HCT116 (cell line): Measurements from ENCODE around the gene FAM177B.

Source experiments
- ATF3 ChIP-seq: IDR thresholded peaks from 2 replicates; pipeline ENCODE4 v1.6.1; 2012
- CBX3 ChIP-seq: IDR thresholded peaks from 2 replicates; pipeline ENCODE4 v1.6.1; 2012; ENCODE audit warnings: low read depth
- CEBPB ChIP-seq: IDR thresholded peaks from 2 replicates; pipeline ENCODE4 v1.6.1; 2012; ENCODE audit warnings: low read depth
- CTCF ChIP-seq, 3 experiments: fragments of 200-600 bp in 1 of 3; sonication (generic) in 1 of 3; IDR thresholded peaks in 2 of 3; conservative IDR thresholded peaks in 1 of 3; 2 replicates each; pipeline ENCODE4 v1.5.1; 2012 to 2017; ENCODE audit warnings: low read depth in 2 of 3, low read length in 2 of 3, antibody characterized with exemption in 1 of 3, borderline replicate concordance in 1 of 3, control low read depth in 1 of 3, mild to moderate bottlenecking in 1 of 3, mixed read lengths in 1 of 3, mixed run types in 1 of 3, moderate library complexity in 1 of 3; ENCODE audit not compliant: insufficient read depth in 1 of 3
- EZH2 ChIP-seq: fragments of 200-600 bp; sonication (generic); IDR thresholded peaks from 2 replicates; pipeline ENCODE4 v1.6.1; 2017; ENCODE audit warnings: antibody characterized with exemption, mixed run types
- JUND ChIP-seq: IDR thresholded peaks from 2 replicates; pipeline ENCODE4 v1.6.1; 2012
- POLR2A ChIP-seq: IDR thresholded peaks from 2 replicates; pipeline ENCODE4 v1.7.0; 2011; ENCODE audit warnings: borderline replicate concordance; ENCODE audit not compliant: insufficient read depth, insufficient read length; ENCODE audit errors: extremely low read depth
- POLR2AphosphoS5 ChIP-seq: IDR thresholded peaks from 2 replicates; pipeline ENCODE4 v1.6.1; 2011; ENCODE audit warnings: mild to moderate bottlenecking, low read depth, low read length, moderate library complexity
- RAD21 ChIP-seq: IDR thresholded peaks from 2 replicates; pipeline ENCODE4 v1.6.1; 2012; ENCODE audit warnings: low read depth, mild to moderate bottlenecking
- SIN3A ChIP-seq: IDR thresholded peaks from 2 replicates; pipeline ENCODE4 v1.6.1; 2012; ENCODE audit warnings: low read depth
- TF ChIP-seq, protein P1 (sequence below): IDR thresholded peaks from 2 replicates; pipeline ENCODE4 v1.6.1; 2012; ENCODE audit warnings: low read depth
- TF ChIP-seq, protein P2 (sequence below): IDR thresholded peaks from 2 replicates; pipeline ENCODE4 v1.6.1; 2012

DNA sequence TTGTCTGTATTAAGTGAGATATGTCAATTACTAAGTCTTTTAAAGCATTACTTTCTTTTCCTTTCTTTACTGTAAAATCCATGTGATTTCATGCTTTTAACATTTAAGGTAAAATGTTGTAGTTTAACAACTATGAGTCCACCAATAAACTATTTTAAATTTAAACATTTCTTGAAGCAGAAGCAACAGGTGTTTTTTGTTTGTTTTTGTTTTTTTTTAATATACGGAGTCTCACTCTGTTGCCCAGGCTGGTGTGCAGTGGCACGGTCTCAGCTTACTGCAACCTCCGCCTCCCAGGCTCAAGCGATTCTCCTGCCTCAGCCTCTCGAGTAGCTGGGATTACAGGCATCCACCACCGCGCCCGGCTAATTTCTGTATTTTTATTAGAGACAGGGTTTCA is 40.3 kb upstream of the FAM177B start:
- TF ChIP-seq CTCF (IDR thresholded peaks at IDR 0.05 in 2 of 3, conservative IDR thresholded peaks at IDR 0.05 in 1 of 3; ENCODE audit: borderline replicate concordance in 1 of 3, insufficient read depth in 1 of 3, low read depth in 2 of 3, low read length in 2 of 3) (no peak), EZH2 (no peak), POLR2AphosphoS5 (no peak), POLR2A (no peak), SIN3A (no peak), CBX3 (no peak), CEBPB (no peak), JUND (no peak), ATF3 (no peak), RAD21 (no peak)
- TF ChIP-seq, protein P1, sequence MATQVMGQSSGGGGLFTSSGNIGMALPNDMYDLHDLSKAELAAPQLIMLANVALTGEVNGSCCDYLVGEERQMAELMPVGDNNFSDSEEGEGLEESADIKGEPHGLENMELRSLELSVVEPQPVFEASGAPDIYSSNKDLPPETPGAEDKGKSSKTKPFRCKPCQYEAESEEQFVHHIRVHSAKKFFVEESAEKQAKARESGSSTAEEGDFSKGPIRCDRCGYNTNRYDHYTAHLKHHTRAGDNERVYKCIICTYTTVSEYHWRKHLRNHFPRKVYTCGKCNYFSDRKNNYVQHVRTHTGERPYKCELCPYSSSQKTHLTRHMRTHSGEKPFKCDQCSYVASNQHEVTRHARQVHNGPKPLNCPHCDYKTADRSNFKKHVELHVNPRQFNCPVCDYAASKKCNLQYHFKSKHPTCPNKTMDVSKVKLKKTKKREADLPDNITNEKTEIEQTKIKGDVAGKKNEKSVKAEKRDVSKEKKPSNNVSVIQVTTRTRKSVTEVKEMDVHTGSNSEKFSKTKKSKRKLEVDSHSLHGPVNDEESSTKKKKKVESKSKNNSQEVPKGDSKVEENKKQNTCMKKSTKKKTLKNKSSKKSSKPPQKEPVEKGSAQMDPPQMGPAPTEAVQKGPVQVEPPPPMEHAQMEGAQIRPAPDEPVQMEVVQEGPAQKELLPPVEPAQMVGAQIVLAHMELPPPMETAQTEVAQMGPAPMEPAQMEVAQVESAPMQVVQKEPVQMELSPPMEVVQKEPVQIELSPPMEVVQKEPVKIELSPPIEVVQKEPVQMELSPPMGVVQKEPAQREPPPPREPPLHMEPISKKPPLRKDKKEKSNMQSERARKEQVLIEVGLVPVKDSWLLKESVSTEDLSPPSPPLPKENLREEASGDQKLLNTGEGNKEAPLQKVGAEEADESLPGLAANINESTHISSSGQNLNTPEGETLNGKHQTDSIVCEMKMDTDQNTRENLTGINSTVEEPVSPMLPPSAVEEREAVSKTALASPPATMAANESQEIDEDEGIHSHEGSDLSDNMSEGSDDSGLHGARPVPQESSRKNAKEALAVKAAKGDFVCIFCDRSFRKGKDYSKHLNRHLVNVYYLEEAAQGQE = no peak
- TF ChIP-seq, protein P2, sequence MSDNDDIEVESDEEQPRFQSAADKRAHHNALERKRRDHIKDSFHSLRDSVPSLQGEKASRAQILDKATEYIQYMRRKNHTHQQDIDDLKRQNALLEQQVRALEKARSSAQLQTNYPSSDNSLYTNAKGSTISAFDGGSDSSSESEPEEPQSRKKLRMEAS = no peak
